ENCODE data around the gene FOXP3.

The FOXP3 gene

GRCh38 chrX:49276207-49276606, 11.7 kb upstream of the FOXP3 start:
- DNase-seq (ENCODE audit: low read depth in 2 of 2): no peak

DNA sequence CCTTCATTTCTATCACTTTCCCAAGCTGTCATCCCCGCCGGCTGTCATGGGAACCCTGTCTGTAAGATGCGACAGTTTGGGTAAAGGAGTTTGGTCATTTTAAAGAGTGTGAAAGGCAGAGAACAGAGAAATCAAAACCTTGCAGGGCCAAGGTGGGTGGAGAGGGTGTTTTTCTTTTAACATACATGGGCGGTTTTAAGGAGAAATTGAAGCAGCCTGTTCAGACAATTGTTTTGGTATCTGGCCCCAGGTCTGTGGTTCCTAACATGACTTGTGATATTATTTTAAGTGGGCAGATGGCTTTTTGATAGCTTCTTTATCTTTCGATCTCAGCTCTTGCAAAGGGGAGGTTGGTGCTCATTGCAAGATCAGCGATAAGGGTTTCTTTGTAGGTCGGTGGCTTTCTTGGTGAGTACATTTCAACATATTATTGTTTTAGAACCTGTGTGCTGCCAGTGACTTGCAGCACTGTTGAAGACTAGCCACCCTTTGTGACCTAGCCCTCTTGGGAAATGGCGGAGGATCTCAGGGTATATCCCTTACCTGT, 8.7 kb upstream of the FOXP3 start:
- DNase-seq (ENCODE audit: low read depth in 2 of 2): no peak

GRCh38 chrX:49272421-49272820, 7.9 kb upstream of the FOXP3 start:
- DNase-seq (ENCODE audit: low read depth in 2 of 2): no peak

DNA sequence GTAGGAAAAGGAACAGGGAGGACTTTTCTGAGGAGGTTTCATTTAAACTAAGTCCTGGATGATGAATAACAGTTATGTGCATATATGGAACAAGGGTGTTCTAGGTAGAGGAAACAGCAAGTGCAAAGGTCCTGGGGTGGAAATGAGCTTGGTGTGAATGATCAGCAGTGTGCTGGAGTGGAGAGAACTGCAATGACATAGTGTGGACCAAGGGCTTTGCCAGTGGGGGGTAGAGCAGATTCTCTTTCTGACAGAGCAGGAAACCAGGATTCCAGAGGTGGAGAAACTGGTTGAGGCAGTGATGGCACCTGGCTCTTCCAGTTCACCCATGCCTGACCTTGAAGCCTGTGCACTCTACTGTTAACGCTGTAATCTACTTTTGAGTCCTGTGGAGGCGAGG, 6.8 kb upstream of the FOXP3 start:
- no peak for DNase-seq (ENCODE audit: low read depth in 2 of 2)

DNA sequence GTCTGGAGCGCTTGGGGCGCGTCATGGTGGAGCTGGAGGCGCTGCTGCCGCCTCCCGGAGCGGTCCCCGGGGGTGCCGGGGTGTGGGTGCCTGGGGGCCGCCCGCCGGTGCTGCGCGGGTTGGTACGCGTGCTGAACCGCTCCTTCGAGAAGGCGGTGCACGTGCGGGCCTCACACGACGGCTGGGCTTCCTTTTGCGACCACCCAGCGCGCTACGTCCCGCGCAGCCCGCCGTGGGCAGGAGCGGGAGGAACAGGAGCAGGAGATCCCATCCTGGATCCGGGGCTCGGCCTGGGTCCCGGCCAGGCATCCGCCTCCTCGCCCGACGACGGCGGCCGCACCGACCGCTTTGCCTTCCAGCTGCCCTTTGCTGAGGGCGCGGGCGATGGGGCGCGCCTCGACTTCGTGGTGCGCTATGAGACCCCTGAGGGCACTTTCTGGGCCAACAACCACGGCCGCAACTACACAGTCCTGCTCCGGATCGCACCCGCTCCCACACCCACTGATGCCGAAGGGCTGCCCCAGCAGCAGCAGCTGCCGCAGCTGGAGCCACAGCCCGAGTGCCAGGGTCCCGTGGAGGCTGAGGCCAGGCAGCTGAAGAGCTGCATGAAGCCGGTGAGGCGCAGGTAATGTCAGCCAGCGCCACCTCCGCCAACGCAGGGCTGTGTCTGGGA, 5.9 kb upstream of the FOXP3 start:
- no peak for DNase-seq (ENCODE audit: low read depth in 2 of 2)

DNA sequence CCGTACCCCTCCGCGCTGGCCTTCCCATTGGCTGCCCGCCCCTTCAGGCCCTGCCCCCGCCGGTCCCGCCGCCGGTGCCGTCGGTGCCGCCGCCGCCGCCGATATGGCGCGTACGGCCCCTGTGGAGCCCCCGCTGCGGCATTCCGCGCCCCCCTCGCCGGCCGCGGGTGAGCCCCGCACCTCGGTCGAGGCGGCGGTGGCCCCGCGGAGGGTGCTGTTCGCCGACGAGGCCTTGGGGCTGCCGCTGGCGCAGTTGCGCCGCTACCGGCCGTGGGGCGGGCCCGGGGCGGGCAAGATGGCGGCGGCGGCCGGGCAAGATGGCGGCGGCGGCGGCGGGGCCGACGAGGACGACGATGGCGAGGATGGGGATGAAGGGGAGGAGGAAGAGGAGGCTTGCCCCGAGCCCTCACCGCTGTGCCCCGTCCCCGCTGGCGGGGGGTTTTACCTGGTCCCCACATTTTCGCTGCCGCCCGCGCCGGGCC, 5.3 kb upstream of the FOXP3 start, which contains the start of gene PPP1R3F:
Gene PPP1R3F (plus strand): TSS at position 27 of the 482 bp plus-strand sequence. CDS start 77 bp downstream, at position 104.
- peak in 1 of 2 donors; percentile 9 for DNase-seq (ENCODE audit: low read depth in 2 of 2)

DNA sequence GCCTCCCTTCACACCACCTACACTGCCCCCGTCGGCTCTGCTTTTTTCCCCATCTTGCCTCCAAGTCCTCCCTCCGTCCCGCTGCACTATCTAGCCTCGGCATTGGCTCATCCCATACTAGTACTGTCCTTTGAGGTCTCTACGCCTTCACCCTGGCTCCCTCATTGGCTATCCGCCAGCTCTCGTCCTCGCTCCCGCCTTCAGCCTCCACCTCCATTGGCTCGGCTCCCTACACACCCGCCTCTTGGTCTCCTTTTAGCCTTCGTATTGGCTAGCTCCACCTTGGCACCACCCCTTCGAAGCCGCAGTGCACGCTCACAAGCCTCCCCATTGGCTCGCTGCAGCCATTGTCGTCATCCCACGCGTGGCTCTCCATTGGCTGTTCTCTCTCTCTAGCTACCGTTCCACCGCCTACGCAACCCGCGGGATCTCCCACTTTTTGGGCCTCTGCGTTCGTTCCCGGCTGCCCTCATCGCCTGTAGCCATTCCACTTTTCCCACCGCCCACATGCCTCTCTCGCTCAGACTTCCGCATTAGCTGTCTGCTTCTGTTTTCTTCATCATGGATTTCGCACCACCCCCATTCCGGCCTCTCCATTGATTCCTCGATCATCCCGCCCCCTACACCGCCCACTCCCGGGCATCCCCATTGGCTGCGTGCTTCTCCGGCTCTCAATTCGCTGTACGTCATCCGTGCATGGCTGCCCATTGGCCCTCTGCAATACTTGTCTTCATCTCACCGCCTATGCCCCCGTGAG, 4.7 kb upstream of the FOXP3 start:
- peak; percentile 77 to 87 for DNase-seq (ENCODE audit: low read depth in 2 of 2)

DNA sequence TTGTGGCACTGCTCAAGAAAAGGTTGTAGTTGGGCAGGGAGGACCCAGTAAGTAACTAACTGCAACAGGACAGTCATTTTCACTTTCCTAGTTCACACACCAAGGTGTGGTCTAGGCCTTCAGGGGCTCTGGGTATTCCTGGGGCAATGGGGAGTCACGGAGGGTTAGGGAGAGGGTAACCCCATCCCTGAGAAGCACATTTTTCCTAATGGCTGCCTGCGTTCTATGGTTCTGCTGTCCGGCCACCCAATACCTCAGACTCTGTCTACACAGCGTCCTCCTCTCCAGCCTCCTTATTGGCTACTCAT, 4.1 kb upstream of the FOXP3 start:
- no peak for DNase-seq (ENCODE audit: low read depth in 2 of 2)

DNA sequence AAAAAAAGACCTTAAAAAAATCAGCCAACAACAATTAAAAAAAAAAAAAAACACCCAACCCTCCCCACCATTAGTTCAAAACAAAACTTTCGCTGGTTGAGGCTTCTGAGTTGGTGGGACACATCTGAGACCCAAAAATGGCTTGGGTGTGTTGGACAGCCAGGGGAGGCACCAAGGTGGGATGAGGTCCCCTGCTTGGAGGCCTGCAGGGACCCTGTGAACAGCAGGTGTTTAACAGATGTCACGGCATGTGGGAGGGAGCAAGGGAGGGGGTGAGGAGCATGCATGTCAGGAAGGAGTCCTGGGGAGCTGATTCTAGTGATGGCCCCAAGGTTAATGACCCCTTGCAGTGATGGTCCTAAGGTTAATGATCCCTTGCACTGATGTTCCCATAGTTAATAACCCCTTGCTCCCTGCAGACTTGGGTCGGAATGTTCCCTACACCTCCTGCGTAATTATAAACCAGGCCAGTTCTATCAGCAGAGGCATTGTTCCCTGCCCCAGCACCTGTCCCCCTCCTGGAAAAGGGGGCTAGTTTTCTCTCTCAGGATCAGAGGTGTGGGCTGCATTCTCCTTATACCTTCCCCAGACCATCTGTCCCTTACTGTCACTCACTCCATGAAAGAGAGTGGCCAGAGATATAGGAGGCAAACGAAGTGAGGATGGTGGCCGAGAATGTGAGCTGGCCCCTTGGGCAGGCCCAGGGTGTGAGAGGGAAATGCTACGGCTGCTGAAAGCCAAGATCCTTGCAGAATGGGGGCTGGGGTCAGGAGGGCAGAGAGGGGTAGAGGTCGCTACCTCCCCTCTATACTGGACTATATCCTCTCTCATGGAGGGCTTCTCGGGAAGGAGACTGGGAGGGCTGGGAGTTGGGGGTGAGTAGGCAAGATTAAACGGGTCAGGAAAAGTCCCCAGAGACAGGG, 2.3 kb upstream of the FOXP3 start:
- no peak for DNase-seq (ENCODE audit: low read depth in 2 of 2)

- no peak for DNase-seq (ENCODE audit: low read depth in 2 of 2)
These were observed 879 bp downstream of the FOXP3 start for GRCh38 chrX:49263631-49264030.

DNA sequence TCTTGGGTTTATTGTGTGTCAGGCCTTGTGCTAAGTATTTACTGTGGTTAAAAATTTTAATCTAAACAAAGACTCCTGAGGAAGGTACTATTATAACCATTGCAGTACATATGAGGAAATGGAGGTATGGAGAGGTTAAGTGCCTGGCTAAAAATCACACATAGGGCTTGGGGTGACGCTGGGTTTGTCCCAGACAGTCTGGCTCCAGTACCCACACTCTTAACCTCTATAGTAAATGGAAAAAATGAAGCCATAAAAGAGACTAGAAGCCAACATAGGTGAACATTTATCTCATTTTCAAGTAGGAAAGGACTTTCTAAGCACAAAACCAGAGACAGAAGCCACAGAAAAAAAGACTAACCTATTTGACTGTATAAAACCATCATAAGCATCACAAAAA, 1.9 kb downstream of the FOXP3 start:
- DNase-seq (ENCODE audit: low read depth in 2 of 2): no peak

GRCh38 chrX:49260221-49260985, 4.1 kb downstream of the FOXP3 start:
- DNase-seq (ENCODE audit: low read depth in 2 of 2): no peak

GRCh38 chrX:49258749-49259124, 5.8 kb downstream of the FOXP3 start:
- no peak for DNase-seq (ENCODE audit: low read depth in 2 of 2)

DNA sequence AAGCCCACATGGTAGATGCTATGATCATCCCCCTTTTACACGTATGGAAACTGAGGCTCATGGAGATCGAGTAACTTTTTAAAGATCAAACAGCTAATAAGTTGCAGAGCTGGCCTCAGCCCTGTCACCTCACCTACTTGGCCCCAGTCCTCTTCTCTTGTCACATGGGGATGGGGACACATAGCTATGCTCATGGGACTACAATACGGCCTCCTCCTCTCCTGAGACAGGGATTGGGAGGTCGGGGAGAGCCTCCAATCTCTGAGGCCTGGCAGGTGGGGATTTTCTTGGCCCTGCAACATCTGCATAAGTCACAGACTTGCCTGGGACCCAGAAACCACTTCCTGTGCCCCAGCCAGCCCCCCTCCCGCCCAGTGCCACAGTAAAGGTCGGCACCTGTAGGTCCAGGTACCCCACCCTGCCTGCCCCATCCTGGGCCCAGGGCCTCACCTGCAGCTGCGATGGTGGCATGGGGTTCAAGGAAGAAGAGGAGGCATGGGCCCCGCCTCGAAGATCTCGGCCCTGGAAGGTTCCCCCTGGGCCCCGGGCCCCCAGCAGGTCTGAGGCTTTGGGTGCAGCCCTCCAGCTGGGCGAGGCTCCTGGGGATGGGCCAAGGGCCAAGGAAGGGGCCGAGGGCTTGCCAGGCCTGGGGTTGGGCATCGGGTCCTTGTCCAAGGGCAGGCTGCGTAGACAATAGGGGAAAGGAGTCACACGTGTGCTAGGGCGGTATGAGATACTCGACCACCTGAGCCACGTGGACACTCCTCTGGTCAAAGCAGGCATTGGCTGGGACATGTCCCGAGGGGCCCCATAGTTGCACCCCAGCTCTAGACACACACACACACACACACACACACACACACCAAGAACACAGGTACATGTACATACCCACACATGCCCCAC, 6.4 kb downstream of the FOXP3 start:
- DNase-seq (ENCODE audit: low read depth in 2 of 2): no peak

DNA sequence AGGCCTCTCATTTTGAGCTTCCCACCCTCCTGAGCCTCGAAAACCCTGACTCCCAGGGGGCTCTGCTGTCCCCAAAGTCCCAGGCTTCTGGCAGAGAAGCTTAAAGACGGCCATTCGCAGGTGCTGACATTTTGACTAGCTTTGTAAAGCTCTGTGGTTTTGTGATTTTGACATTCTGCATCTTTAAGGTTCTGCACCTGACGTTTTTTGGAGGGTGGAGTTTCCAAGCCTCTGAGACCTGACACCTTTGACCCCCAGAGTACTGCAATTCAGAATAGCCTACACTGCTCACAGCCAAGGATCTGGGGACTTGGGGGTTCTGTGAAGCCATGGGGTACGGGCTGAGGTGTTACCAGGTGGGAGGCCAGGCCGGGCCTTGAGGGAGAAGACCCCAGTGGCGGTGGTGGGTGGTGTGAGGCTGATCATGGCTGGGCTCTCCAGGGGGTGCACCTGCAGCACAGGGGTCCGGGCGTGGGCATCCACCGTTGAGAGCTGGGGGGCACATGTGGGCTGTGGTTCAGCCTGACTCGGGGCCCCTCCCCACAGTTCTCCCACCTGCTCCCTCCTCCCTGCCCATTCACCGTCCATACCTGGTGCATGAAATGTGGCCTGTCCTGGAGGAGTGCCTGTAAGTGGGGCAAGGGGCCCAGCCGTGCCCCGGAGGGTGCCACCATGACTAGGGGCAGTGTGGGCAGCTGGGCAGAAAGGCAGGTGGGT, 7.3 kb downstream of the FOXP3 start:
- no peak for DNase-seq (ENCODE audit: low read depth in 2 of 2)

- DNase-seq (ENCODE audit: low read depth in 2 of 2): no peak
These were observed 8.1 kb downstream of the FOXP3 start for GRCh38 chrX:49256268-49256995.

DNA sequence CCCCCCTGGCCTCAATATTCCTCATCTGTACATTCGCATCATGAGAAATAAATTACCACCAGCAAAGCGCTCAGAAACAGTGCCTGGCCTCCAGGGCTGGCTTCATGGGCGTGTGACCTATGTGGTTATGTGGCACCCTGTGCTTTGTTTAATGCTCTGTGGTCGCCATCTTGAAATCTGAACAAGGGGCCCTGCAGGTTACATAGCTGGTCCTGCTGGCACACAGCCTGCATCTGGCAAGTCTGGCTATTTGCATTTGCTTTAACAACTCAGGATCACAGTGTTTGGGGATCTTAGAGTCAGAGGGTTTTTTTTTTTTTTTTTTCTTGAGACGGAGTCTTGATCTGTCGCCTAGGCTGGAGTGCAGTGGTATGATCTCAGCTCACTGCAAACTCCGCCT, 9.9 kb downstream of the FOXP3 start:
- no peak for DNase-seq (ENCODE audit: low read depth in 2 of 2)

GRCh38 chrX:49251325-49251724, 13.2 kb downstream of the FOXP3 start:
- DNase-seq (ENCODE audit: low read depth in 2 of 2): no peak

DNA sequence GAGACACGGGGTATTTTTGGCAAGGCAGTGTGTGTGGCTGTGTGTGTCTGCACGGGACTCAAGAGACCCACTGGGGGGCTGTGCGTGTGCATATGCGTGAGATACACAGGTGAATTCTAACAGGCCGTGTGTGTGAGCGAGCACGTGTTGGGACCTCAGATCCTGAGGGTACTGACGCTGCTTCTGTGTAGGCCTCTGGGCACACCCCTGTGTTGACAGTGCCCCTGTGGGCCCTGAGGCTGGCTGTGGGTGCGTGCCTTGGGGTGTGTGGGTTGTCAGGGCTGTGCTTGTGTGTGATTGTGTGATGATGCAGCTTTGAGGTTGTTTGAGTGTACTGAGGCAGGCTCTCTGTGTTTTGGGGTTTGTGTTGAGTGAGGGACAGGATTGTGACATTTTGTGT, 13.9 kb downstream of the FOXP3 start:
- DNase-seq (ENCODE audit: low read depth in 2 of 2): no peak
